ENCODE measurements around the gene RMRP.

RMRP gene

DNA sequence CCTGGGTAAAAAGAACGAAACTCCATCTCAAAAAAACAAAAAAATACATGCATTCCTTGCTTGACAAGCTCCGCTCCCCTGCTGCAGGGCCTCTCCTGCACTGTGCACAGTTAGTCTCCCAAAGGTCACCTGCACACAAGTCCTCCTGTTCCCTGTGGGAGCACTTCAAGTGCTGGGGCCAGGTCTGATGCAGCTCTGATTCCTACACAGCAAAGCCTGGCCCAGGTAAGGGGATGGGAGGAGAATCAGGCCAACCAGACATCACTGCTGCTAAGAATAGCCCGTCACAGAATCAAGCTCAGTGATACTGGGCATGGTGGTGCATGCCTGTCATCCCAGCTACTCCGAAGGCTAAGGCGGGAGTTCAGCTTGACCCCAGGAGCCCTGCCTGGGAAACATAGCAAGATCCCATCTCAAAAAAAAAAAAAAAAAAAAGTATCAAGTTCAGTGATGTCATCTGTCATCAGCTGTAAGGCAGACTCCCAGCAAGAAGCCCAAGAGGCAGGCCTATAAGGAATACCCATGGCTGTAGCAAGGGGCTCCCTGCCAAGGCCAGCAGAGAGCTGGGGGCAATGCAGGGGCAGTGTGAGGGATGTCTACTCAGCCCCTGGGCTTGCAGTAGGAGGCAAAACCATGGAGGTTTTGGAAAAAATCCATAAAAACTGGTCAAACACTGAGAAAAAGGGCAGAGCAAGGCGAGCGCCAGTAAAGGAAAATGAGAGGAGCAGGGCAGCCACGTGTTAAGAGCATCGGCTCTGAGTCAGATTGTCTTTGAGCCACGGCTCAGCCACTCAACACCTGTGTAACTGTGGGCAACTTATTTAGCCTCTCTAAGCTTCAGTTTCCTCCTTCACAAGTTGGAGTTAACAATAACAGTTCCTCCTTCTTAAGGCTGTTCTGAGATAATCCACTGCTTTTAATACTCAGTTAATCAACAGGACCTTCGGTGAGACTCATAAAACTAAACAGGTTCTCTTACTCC is 28.7 kb upstream of the RMRP start:
- DNase-seq = no peak

DNA sequence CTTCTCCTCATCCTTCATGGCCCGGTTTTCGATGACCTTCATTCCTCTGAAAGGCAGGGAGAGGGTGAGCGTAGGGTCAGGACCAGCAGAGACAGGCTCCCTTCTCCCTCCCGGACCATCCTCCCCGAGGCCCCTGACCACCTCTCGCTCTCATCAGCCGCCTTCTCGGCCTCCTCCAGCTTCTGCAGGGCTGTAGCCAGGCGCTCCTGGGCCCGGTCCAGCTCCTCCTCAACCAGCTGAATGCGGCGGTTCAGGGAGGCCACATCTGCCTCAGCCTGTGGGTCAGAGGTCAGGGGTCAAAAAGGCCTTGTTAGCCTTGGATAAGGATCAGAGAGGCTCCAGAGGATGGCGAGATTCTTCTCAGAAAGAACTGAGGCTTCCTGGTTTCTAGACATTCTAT is 27.7 kb upstream of the RMRP start:
- no peak for DNase-seq

DNA sequence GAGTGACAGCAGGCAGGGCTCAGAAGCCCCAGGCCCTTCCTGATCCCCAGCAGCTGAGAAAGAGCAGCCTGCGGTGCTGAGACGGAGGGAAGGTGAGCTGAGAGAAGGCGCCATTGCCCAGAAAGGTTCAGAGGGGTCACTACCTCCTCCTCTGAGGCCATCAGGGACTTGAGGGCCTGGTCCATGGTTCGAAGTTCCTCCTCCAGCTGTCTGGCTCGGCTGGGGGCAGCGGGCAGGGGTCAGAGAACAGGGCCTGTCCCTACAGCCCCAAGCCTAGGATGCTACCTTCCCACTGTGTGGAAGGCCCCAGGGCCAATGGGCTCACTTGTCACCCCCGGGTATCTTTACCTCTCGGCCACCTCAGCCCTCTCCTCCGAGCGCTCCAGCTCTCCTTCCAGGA is 27.1 kb upstream of the RMRP start:
- DNase-seq = no peak

DNA sequence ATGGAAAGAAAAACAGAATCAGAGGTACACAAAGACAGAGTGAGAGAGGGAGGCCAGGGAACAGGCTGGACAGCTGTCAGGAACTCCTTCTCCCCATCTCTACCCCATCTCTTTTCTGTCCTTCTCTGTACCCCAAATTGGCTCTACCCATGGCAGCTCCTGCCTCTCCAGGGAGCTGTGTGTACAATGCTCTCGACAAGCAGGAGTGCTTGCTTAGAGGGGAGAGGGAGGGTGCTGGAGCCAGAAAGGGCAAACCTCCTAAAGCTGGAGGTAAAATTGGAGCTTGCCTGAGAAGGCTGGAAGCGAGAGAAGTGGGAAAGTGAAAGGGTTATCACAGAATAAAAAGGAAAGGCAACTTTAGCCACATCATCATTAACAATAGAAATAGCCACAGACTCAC is 25.5 kb upstream of the RMRP start:
- DNase-seq = no peak

DNA sequence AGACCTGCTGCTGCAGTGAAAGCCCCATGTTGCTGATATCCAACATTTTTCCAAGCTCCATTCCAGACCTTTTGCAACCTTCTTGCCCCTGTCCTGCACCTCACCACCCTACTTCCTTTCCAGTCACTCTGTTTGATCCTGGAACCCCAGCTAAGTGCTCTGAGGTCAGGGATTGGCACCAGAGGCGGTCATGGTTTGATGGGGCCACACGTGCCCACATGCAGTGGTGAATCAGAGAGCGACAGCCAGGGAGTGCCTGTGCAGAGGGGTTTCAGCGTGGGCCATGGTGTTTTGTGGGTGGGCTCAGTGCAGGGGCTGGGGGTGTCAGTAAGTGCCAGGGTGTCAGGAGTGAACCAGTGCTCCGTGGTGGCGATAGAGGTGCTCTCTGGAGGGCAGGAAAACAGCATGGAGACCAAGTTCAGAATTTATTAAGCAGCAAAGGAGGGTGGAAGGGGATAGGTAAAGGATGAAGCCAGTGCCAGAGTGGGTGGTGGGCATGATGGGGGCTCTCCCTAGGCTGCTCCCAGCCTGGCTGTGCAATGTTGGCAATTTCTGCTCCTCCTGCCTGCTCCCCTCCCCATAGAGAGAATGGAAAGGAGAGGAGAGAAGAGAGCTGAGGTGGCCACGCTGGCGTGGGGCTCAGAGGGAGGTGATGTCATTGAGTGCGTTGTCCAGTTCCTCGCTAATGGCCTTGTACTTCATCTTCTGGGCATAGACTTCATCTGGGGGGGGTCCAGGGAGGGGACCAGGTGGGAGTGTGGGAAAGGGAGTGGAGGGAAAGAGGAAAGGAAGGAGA is 24.9 kb upstream of the RMRP start:
- no peak for DNase-seq

DNA sequence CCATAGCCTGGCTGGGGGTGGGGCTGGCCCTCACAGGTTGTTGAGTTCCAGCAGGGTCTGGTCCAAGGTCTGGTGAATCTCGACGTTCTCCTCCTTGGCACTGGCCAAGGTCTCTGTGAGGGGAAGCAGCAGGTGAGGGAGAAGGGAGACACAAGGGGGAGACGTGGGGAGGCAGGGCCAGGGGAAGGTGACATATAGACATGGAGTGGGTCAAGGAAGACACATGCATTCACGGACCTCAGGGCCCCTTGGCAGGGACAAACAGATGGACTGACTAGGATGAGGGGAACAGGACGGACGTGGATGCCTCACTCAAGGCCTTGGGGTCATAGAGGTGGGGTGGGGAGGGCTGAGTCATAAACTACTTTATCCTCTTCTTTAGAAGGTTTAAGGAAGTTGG is 24.2 kb upstream of the RMRP start:
- no peak for DNase-seq

DNA sequence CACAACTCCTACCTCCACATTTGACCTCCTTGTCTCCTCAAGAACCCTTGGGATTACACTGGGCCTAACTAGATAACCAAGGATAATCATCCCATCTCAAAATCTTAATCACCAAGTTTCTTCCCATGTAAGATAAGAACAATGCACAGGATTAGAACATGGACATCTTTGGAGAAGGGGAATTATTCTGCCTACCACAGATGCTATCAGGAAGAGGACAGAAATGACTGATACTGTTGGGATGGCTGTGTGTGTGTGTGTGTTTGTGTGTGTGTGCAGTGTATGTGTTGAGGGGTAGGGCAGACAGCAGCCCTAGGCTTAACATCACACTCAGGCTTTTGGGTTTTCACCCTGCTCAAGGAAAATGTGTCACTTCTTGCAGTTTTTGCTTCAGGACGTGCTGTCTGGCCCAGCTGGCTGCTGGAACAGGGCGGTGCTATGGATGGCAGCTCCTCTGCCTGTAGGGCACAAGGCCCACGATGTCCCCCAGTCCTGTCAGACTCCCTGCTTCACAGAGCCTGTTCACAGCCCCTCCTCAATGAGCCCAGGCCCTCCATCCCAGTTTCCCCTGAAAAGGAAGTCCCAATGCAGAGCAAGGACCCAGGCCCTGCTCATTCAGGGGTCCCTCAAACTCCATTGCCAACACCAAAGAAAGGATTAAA is 23.7 kb upstream of the RMRP start:
- DNase-seq = no peak

DNA sequence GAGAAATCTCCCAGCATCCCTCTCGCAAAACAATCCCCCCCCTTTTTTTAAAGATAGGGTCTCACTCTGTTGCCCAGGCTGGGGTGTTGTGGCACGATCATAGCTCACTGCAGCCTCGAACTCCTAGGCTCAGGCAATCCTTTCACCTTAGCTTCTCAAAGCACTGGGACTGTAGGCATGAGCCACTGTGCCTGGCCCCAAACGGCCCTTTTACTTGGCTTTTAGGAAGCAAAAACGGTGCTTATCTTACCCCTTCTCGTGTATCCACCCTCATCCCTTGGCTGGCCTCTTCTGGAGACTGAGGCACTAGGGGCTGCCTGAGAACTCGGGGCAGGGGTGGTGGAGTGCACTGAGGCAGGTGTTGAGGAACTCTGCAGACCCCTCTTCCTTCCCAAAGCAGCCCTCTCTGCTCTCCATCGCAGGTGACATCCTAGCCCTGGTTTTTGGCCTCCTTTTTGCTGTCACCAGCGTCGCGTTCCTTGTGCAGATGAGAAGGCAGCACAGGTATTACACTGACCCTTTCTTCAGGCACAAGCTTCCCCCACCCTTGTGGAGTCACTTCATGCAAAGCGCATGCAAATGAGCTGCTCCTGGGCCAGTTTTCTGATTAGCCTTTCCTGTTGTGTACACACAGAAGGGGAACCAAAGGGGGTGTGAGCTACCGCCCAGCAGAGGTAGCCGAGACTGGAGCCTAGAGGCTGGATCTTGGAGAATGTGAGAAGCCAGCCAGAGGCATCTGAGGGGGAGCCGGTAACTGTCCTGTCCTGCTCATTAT is 22.7 kb upstream of the RMRP start:
- no peak for DNase-seq

DNA sequence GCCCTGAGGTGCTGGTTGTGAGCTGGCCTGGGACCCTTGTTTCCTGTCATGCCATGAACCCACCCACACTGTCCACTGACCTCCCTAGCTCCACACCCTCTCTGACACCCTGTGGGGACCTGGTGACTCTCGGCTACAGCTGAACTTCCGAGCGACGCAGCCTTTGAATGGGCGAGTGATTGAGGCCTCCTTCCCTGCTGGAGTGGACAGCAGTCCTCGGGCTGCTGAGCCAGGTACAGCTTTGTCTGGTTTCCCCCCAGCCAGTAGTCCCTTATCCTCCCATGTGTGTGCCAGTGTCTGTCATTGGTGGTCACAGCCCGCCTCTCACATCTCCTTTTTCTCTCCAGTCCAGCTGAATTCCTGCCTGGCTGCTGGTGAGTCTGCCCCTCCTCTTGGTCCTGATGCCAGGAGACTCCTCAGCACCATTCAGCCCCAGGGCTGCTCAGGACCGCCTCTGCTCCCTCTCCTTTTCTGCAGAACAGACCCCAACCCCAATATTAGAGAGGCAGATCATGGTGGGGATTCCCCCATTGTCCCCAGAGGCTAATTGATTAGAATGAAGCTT is 22.0 kb upstream of the RMRP start:
- DNase-seq = no peak

DNA sequence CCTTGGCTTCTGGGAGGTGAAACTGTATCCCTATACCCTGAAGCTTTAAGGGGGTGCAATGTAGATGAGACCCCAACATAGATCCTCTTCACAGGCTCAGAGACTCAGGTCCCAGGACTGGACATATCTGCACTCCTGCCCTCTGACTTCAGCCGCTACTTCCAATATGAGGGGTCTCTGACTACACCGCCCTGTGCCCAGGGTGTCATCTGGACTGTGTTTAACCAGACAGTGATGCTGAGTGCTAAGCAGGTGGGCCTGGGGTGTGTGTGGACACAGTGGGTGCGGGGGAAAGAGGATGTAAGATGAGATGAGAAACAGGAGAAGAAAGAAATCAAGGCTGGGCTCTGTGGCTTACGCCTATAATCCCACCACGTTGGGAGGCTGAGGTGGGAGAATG is 21.3 kb upstream of the RMRP start:
- no peak for DNase-seq

DNA sequence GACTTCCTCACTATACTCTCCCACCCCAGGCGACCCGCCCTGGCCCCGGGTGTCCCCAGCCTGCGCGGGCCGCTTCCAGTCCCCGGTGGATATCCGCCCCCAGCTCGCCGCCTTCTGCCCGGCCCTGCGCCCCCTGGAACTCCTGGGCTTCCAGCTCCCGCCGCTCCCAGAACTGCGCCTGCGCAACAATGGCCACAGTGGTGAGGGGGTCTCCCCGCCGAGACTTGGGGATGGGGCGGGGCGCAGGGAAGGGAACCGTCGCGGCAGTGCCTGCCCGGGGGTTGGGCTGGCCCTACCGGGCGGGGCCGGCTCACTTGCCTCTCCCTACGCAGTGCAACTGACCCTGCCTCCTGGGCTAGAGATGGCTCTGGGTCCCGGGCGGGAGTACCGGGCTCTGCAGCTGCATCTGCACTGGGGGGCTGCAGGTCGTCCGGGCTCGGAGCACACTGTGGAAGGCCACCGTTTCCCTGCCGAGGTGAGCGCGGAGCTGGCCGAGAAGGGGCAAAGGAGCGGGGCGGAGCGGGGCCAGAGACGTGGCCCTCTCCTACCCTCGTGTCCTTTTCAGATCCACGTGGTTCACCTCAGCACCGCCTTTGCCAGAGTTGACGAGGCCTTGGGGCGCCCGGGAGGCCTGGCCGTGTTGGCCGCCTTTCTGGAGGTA is 18.0 kb upstream of the RMRP start:
- no peak for DNase-seq

DNA sequence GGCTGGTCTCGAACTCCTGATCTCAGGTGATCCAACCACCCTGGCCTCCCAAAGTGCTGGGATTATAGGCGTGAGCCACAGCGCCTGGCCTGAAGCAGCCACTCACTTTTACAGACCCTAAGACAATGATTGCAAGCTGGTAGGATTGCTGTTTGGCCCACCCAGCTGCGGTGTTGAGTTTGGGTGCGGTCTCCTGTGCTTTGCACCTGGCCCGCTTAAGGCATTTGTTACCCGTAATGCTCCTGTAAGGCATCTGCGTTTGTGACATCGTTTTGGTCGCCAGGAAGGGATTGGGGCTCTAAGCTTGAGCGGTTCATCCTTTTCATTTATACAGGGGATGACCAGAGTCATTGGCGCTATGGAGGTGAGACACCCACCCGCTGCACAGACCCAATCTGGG is 17.4 kb upstream of the RMRP start:
- no peak for DNase-seq

DNA sequence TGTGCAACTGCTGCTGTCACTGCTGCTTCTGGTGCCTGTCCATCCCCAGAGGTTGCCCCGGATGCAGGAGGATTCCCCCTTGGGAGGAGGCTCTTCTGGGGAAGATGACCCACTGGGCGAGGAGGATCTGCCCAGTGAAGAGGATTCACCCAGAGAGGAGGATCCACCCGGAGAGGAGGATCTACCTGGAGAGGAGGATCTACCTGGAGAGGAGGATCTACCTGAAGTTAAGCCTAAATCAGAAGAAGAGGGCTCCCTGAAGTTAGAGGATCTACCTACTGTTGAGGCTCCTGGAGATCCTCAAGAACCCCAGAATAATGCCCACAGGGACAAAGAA is 16.2 kb upstream of the RMRP start:
- no peak for DNase-seq

DNA sequence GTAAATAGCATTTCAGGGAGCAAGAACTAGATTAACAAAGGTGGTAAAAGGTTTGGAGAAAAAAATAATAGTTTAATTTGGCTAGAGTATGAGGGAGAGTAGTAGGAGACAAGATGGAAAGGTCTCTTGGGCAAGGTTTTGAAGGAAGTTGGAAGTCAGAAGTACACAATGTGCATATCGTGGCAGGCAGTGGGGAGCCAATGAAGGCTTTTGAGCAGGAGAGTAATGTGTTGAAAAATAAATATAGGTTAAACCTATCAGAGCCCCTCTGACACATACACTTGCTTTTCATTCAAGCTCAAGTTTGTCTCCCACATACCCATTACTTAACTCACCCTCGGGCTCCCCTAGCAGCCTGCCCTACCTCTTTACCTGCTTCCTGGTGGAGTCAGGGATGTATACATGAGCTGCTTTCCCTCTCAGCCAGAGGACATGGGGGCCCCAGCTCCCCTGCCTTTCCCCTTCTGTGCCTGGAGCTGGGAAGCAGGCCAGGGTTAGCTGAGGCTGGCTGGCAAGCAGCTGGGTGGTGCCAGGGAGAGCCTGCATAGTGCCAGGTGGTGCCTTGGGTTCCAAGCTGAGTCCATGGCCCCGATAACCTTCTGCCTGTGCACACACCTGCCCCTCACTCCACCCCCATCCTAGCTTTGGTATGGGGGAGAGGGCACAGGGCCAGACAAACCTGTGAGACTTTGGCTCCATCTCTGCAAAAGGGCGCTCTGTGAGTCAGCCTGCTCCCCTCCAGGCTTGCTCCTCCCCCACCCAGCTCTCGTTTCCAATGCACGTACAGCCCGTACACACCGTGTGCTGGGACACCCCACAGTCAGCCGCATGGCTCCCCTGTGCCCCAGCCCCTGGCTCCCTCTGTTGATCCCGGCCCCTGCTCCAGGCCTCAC is 15.6 kb upstream of the RMRP start, which contains the start of gene CA9:
TSS of gene CA9 (plus strand) at position 797 of the 893 bp plus-strand sequence. CDS start at position 829, 32 bp downstream.
- no peak for DNase-seq

DNA sequence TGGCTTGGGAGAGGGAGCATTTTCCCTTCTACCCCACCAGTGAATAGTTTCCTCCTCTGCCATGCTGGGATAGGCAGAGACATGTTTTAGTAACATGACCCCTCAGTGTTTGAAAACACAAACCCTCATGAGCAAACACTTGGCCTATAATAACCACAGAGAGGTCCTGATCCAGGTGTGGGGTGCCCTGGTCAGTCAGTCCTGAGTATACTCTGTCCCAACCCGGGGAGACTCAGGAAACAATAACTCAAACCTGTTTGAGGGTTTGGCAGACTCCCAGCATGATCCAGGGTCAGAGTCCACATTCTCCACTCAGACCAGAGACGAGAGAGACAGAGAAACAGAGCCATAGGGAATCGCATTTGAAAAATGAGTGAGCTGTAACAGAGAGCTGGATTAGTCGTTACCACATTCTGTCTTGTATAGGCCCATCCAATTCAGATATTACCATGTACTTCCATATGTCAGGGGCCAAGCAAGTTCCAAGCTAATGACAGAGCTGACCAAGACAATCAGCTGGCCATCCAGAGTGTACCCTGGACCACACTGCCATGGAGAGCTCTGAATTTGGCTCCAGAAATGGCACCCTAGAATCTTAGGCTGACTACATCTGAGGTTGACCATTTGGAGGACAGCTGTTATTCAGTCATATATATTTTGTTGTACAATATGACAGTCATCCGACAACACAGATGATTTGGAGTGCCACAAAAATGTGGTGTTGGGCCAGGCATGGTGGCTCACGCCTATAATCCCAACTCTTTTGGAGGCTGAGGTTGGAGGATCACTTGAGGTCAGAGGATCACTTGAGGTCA is 11.7 kb upstream of the RMRP start:
- no peak for DNase-seq

DNA sequence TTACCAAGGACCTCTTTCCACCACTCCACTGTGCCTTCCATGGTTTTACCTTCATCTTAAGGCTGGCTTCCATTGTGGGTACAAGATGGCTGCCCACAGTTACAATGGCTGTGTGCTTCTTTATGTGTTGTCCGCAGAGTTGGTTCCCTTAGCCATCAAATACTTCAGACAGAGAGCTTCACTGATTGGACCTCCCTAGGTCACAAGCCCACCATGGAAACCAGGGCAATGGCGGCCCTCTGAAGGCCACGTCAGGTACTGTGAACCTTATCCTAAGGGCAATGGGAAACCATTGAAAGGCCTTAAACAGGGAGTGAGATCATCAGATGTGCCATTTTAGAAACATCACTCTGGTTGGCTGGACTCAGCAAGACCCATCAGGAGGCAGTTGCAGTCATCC is 10.1 kb upstream of the RMRP start:
- no peak for DNase-seq

DNA sequence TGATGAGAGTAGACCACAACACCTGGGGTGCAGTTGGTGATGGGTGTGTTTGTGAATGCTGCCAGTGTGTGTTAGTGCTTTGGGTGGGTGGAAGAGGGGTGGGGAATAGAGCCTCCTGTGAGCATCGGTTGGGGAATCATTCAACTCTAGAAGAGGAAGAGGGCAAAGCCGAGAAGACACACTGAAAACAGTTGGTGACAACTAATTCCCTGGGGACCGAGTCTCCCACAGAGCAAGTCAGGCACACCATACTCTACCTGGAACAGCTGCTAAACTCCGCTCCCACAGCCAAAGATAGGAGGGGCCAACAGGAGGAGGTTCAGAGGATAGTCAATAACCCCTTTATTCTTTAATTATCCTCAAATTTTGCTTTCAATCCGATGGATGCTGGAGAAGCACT is 8.7 kb upstream of the RMRP start:
- no peak for DNase-seq

DNA sequence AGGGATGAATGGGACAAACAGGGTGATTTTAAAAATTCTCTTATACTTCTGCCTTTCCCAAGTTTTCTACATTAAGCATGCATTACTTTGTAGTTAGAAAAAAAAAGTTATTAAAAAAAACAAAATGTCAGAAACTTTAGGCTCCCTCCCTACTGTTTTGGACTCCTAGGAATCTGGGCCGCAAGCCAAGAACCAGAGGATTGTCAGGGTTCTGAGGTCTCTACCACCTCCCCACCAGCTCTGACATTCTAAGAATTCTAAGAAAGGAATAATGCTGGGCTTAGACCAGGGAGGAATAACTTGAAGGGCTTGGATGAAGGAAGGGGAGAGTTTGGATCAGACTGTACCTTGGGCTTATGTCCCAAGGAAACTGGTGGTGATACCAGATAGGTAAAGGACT is 8.2 kb upstream of the RMRP start:
- no peak for DNase-seq

DNA sequence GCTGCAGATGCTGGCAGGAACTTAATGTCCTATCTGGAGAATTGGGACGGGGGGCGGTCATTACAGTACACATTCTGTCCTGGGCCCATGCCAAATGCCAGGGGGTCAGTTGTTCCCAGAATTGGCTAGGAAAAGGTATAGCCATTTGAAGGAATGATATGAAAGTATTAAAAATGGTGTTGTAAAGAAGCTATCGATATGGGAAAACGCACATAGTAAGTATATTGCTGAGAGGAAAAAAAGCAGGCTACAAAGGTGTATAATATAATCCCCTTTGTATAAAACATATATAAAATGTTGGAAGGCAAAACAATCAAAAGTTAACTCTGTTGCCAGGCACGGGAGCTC is 7.6 kb upstream of the RMRP start:
- DNase-seq = no peak

Measured in NCI-H345 (cell line).